GM19467 (cell line): Measurements from ENCODE around the gene PITRM1.
"Not testable (repeated sequence)": the region's sequence is repeated elsewhere in the genome, so short reads cannot be mapped to it uniquely, and the experiment has no call there.

Experiments
- ATAC-seq: cut with Tn5 transposase; IDR thresholded peaks from one replicate; pipeline ENCODE4 v1.9.1; 2021; ENCODE audit warnings: mild to moderate bottlenecking, moderate library complexity; ENCODE audit not compliant: unreplicated experiment

Gene PITRM1

GRCh38 chr10:3123571-3124411 lies 48.8 kb downstream of the PITRM1 start:
- no peak for ATAC-seq

- no peak for ATAC-seq
Observed at GRCh38 chr10:3122486-3123205, 49.9 kb downstream of the PITRM1 start.

- ATAC-seq, result no peak
Observed at GRCh38 chr10:3122034-3122433, 50.5 kb downstream of the PITRM1 start.

GRCh38 chr10:3119796-3120459 lies 52.7 kb downstream of the PITRM1 start:
- no peak for ATAC-seq

GRCh38 chr10:3118641-3119091 lies 53.9 kb downstream of the PITRM1 start:
- ATAC-seq, result no peak

- ATAC-seq, result no peak
Observed at GRCh38 chr10:3117486-3117885, 55.1 kb downstream of the PITRM1 start.

- no peak for ATAC-seq
Observed at GRCh38 chr10:3116508-3117100, 56.0 kb downstream of the PITRM1 start.

- ATAC-seq, result no peak
Observed at GRCh38 chr10:3115685-3116084, 56.9 kb downstream of the PITRM1 start.

GRCh38 chr10:3113343-3113720 lies 59.2 kb downstream of the PITRM1 start:
- no peak for ATAC-seq

GRCh38 chr10:3111621-3112163 lies 60.9 kb downstream of the PITRM1 start:
- no peak for ATAC-seq

GRCh38 chr10:3110782-3111620 lies 61.6 kb downstream of the PITRM1 start:
- ATAC-seq, result no peak

- no peak for ATAC-seq
Observed at GRCh38 chr10:3109633-3110032, 62.9 kb downstream of the PITRM1 start.

- ATAC-seq, result no peak
Observed at GRCh38 chr10:3109196-3109595, 63.4 kb downstream of the PITRM1 start.

- no peak for ATAC-seq
Observed at GRCh38 chr10:3108575-3109105, 63.9 kb downstream of the PITRM1 start.

GRCh38 chr10:3108033-3108432 lies 64.5 kb downstream of the PITRM1 start:
- ATAC-seq, result no peak

GRCh38 chr10:3107426-3107961 lies 65.1 kb downstream of the PITRM1 start:
- ATAC-seq, result no peak

- no peak for ATAC-seq
Observed at GRCh38 chr10:3106928-3107425, 65.6 kb downstream of the PITRM1 start.

- not testable (repeated sequence) for ATAC-seq
Observed at GRCh38 chr10:3106328-3106727, 66.3 kb downstream of the PITRM1 start.

GRCh38 chr10:3105905-3106304 lies 66.7 kb downstream of the PITRM1 start:
- ATAC-seq, result no peak
